EH (cell line): Measurements from ENCODE around the gene AGPAT4.

ENCODE experiments used
- DNase-seq: peaks from one replicate; pipeline ENCODE4 v3.0.0-alpha.2; 2015; ENCODE audit warnings: low read depth

AGPAT4 gene

GRCh38 chr6:161110028-161110779, 163.7 kb downstream of the AGPAT4 start:
- no peak for DNase-seq

GRCh38 chr6:161109366-161109765, 164.5 kb downstream of the AGPAT4 start:
- DNase-seq: no peak

GRCh38 chr6:161108916-161109315, 164.9 kb downstream of the AGPAT4 start:
- DNase-seq: no peak

- no peak for DNase-seq
These were observed 165.8 kb downstream of the AGPAT4 start for GRCh38 chr6:161107779-161108730.

- DNase-seq: no peak
These were observed 168.5 kb downstream of the AGPAT4 start for GRCh38 chr6:161105408-161105807.

GRCh38 chr6:161104966-161105365, 168.9 kb downstream of the AGPAT4 start:
- peak; percentile 47 for DNase-seq

- DNase-seq: no peak
These were observed 170.4 kb downstream of the AGPAT4 start for GRCh38 chr6:161103475-161103874.

- no peak for DNase-seq
These were observed 172.3 kb downstream of the AGPAT4 start for GRCh38 chr6:161101517-161101916.

- DNase-seq: no peak
These were observed 173.8 kb downstream of the AGPAT4 start for GRCh38 chr6:161100072-161100471.

GRCh38 chr6:161095916-161096315, 177.9 kb downstream of the AGPAT4 start:
- no peak for DNase-seq

- DNase-seq: peak; percentile 19
These were observed 178.9 kb downstream of the AGPAT4 start for GRCh38 chr6:161094955-161095354.

- DNase-seq: peak; percentile 75
These were observed 181.7 kb downstream of the AGPAT4 start for GRCh38 chr6:161091972-161092701.

GRCh38 chr6:161091151-161091550, 182.7 kb downstream of the AGPAT4 start:
- no peak for DNase-seq

- peak; percentile 40 for DNase-seq
These were observed 185.1 kb downstream of the AGPAT4 start for GRCh38 chr6:161088676-161089328.

GRCh38 chr6:161085246-161085645, 188.6 kb downstream of the AGPAT4 start:
- peak; percentile 54 for DNase-seq

- DNase-seq: no peak
These were observed 191.6 kb downstream of the AGPAT4 start for GRCh38 chr6:161082215-161082614.

- DNase-seq: no peak
These were observed 193.4 kb downstream of the AGPAT4 start for GRCh38 chr6:161080263-161080970.
